Measurements from ENCODE around the gene PTGES3L. TPM values are rescaled to one million over a fixed set of nuclear protein-coding genes. Genes with fewer than 3 reads are reported as not detected.
A peak's percentile ranks its signal among the peaks of the same experiment; 100 is the strongest.

Gene PTGES3L
- polyA plus RNA-seq, 1 donor (not counting 4 experiments of a cell fraction or from before 2014, with no cell fraction given): 0.37 TPM

DNA sequence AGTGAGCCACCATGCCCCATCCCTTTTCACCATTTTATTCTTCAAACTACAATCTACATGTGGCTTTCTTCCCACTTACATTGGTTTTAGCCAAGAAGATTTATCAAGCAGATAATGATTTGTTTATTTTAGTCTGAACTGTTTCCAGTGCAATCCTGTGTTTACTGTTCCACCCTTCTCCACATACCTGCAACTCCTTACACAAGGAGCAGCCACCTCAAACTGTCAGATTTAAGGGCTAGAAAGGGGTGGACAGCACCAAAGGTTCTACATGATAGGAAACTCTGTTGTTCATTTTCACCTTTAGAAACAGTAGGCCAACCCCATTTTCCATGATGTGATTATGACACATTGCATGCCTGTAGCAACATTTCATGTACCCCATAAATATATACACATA lies 2.4 kb upstream of the PTGES3L start:
- H3K9ac ChIP-seq (ENCODE audit: control insufficient read depth, extremely low read depth, insufficient read depth, low read length): no peak overlapping the region
- peaks cover 34% of the 10 kb centered on the region for H3K79me2 ChIP-seq (ENCODE audit: control insufficient read depth, insufficient read depth, low read length)
- no peaks in the 10 kb centered on the region for H3K27me3 ChIP-seq (ENCODE audit: control insufficient read depth, extremely low read depth, insufficient read depth, low read length)
- H3K36me3 ChIP-seq (ENCODE audit: control insufficient read depth in 2 of 2, extremely low read depth in 1 of 2, insufficient read depth in 2 of 2, low read length in 2 of 2): peaks cover 2 to 14% of the 10 kb centered on the region in 2 experiments
- H3K9me3 ChIP-seq (ENCODE audit: control insufficient read depth, low read depth, low read length): no peaks in the 10 kb centered on the region
- H3K4me1 ChIP-seq (ENCODE audit: control insufficient read depth, extremely low read depth, insufficient read depth, low read length): peaks cover 14% of the 10 kb centered on the region
- no peak for FAIRE-seq
- dilution Hi-C loops (cut with MboI; ENCODE audit: extremely low pct_ligation_motif_present, low sequenced_read_pairs): no loop called here
- H3K9me1 ChIP-seq (ENCODE audit: control insufficient read depth, extremely low read depth, insufficient read depth, low read length): no peaks in the 10 kb centered on the region
- no peak overlapping the region for H2AFZ ChIP-seq (ENCODE audit: control insufficient read depth, low read length)
- no peaks in the 10 kb centered on the region for H4K20me1 ChIP-seq (ENCODE audit: control insufficient read depth, extremely low read depth, insufficient read depth, low read length)
- TF ChIP-seq, protein P1, sequence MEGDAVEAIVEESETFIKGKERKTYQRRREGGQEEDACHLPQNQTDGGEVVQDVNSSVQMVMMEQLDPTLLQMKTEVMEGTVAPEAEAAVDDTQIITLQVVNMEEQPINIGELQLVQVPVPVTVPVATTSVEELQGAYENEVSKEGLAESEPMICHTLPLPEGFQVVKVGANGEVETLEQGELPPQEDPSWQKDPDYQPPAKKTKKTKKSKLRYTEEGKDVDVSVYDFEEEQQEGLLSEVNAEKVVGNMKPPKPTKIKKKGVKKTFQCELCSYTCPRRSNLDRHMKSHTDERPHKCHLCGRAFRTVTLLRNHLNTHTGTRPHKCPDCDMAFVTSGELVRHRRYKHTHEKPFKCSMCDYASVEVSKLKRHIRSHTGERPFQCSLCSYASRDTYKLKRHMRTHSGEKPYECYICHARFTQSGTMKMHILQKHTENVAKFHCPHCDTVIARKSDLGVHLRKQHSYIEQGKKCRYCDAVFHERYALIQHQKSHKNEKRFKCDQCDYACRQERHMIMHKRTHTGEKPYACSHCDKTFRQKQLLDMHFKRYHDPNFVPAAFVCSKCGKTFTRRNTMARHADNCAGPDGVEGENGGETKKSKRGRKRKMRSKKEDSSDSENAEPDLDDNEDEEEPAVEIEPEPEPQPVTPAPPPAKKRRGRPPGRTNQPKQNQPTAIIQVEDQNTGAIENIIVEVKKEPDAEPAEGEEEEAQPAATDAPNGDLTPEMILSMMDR (optimal IDR thresholded peaks at IDR 0.05 in 1 of 3, IDR thresholded peaks at IDR 0.05 in 1 of 3, conservative IDR thresholded peaks at IDR 0.05 in 1 of 3; ENCODE audit: extremely low read depth in 1 of 3, insufficient read depth in 2 of 3, low read length in 3 of 3): no peak
- no peak for TF ChIP-seq EZH2 (IDR thresholded peaks at IDR 0.05; ENCODE audit: low read length)
- DNase-seq (ENCODE audit: low read depth, low spot score): no peak
- no peak overlapping the region for H3K27ac ChIP-seq (ENCODE audit: control insufficient read depth, insufficient read depth, low read length)
- H3K4me2 ChIP-seq (ENCODE audit: control insufficient read depth, extremely low read depth, insufficient read depth, low read depth, low read length): peak overlapping the region; percentile 96
- H3K4me3 ChIP-seq (ENCODE audit: control insufficient read depth in 2 of 3, extremely low read depth in 1 of 3, insufficient read depth in 2 of 3, low read depth in 1 of 3, low read length in 3 of 3): no peak overlapping the region

DNA sequence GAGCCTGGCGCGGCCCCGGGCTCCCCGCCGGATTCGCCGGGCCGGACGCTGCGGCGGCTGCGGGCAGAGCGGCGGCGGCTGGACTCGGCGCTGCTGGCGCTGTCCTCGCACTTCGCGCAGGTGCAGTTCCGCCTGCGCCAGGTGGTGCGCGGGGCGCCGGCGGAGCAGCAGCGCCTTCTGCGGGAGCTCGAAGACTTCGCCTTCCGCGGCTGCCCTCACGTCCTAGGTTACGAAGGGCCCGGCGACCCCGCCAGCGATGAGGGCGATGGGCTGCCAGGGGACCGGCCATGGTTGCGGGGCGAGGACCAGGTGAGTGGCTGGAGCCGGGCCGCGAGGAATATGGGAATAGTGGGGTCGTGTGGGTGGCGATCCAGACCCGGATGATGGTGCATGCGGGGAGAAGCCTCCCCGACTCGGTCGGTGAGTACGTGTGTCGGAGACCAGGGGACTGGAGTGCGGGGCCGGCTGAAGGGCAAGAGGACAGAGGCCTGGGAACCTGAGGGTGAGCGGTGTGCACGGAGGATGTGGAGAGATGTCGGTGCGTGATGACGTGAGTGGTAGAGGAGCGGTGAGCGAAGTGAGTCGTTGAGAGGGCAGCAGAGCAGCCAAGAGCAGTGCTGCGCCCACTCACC lies 1.0 kb upstream of the PTGES3L start:
- TF ChIP-seq, protein P1 (optimal IDR thresholded peaks at IDR 0.05 in 1 of 3, IDR thresholded peaks at IDR 0.05 in 1 of 3, conservative IDR thresholded peaks at IDR 0.05 in 1 of 3; ENCODE audit: extremely low read depth in 1 of 3, insufficient read depth in 2 of 3, low read length in 3 of 3): peak in 2 of 3 experiments; percentile 43
- no peak for TF ChIP-seq EZH2 (IDR thresholded peaks at IDR 0.05; ENCODE audit: low read length)
- Histone ChIP-seq H4K20me1 (ENCODE audit: control insufficient read depth, extremely low read depth, insufficient read depth, low read length) (no peaks in the 10 kb centered on the region), H2AFZ (ENCODE audit: control insufficient read depth, low read length) (peak overlapping the region; percentile 95), H3K4me3 (ENCODE audit: control insufficient read depth in 2 of 3, extremely low read depth in 1 of 3, insufficient read depth in 2 of 3, low read depth in 1 of 3, low read length in 3 of 3) (peak overlapping the region; percentile 78 to 91 (median 90)), H3K9ac (ENCODE audit: control insufficient read depth, extremely low read depth, insufficient read depth, low read length) (peak overlapping the region; percentile 85), H3K9me1 (ENCODE audit: control insufficient read depth, extremely low read depth, insufficient read depth, low read length) (no peaks in the 10 kb centered on the region), H3K27me3 (ENCODE audit: control insufficient read depth, extremely low read depth, insufficient read depth, low read length) (no peaks in the 10 kb centered on the region), H3K4me1 (ENCODE audit: control insufficient read depth, extremely low read depth, insufficient read depth, low read length) (peaks cover 14% of the 10 kb centered on the region), H3K4me2 (ENCODE audit: control insufficient read depth, extremely low read depth, insufficient read depth, low read depth, low read length) (peak overlapping the region; percentile 96), H3K27ac (ENCODE audit: control insufficient read depth, insufficient read depth, low read length) (peak overlapping the region; percentile 78), H3K9me3 (ENCODE audit: control insufficient read depth, low read depth, low read length) (no peaks in the 10 kb centered on the region), H3K79me2 (ENCODE audit: control insufficient read depth, insufficient read depth, low read length) (peaks cover 34% of the 10 kb centered on the region), H3K36me3 (ENCODE audit: control insufficient read depth in 2 of 2, extremely low read depth in 1 of 2, insufficient read depth in 2 of 2, low read length in 2 of 2) (peaks cover 0 to 8% of the 10 kb centered on the region in 2 experiments)
- FAIRE-seq: no peak
- dilution Hi-C loops (cut with MboI; ENCODE audit: extremely low pct_ligation_motif_present, low sequenced_read_pairs): no loop called here
- DNase-seq (ENCODE audit: low read depth, low spot score): no peak
